Stomach smooth muscle (tissue), 2 donors: ENCODE results near the gene AKAP9.
"Not testable (repeated sequence)": the region's sequence is repeated elsewhere in the genome, so short reads cannot be mapped to it uniquely, and the experiment has no call there.

ENCODE experiments used
- H3K27ac ChIP-seq: one replicate; pipeline ENCODE4 v1.7.0; 2013; ENCODE audit warnings: mild to moderate bottlenecking, low read length, inconsistent platforms
- H3K27me3 ChIP-seq, 2 donors: one replicate each; pipeline ENCODE4 v1.7.0; 2013; ENCODE audit warnings: low read length in 2 of 2; ENCODE audit not compliant: insufficient read depth in 2 of 2, control insufficient read depth in 1 of 2
- H3K36me3 ChIP-seq, 2 donors: one replicate each; pipeline ENCODE4 v1.7.0; 2013; ENCODE audit warnings: low read length in 2 of 2; ENCODE audit not compliant: control insufficient read depth in 2 of 2, insufficient read depth in 2 of 2
- H3K4me1 ChIP-seq: one replicate; pipeline ENCODE4 v1.7.0; 2013; ENCODE audit warnings: low read length; ENCODE audit not compliant: control insufficient read depth, insufficient read depth
- H3K4me3 ChIP-seq, 2 donors: one replicate each; pipeline ENCODE4 v1.7.0; 2013; ENCODE audit warnings: low read length in 2 of 2
- H3K9ac ChIP-seq, 2 donors: one replicate each; pipeline ENCODE4 v1.7.0; 2013; ENCODE audit warnings: low read length in 2 of 2, mild to moderate bottlenecking in 1 of 2
- H3K9me3 ChIP-seq, 2 donors: one replicate each; pipeline ENCODE4 v1.7.0; 2013; ENCODE audit warnings: low read length in 2 of 2; ENCODE audit not compliant: control insufficient read depth in 2 of 2
- donor health status: healthy.
- donor health status: Pancreatic carcinoma.

AKAP9 gene

GRCh38 chr7:91967513-91967912 is 26.9 kb downstream of the AKAP9 start:
- not testable (repeated sequence) for H3K9me3 ChIP-seq, H3K4me1 ChIP-seq, H3K27me3 ChIP-seq, H3K9ac ChIP-seq, H3K36me3 ChIP-seq, H3K27ac ChIP-seq, H3K4me3 ChIP-seq

GRCh38 chr7:91973639-91974038 is 33.0 kb downstream of the AKAP9 start:
- no peaks in the 10 kb centered on the region for H3K27me3 ChIP-seq

GRCh38 chr7:91974066-91974465 is 33.4 kb downstream of the AKAP9 start:
- Histone ChIP-seq H3K27ac (no peak overlapping the region), H3K9ac (no peak overlapping the region), H3K36me3 (no peaks in the 10 kb centered on the region), H3K9me3 (no peaks in the 10 kb centered on the region), H3K4me3 (no peak overlapping the region), H3K4me1 (no peaks in the 10 kb centered on the region), H3K27me3 (no peaks in the 10 kb centered on the region)

More at GRCh38 chr7:91973639-91974038, 33.0 kb downstream of the AKAP9 start:
- Histone ChIP-seq H3K36me3 (no peaks in the 10 kb centered on the region), H3K4me1 (no peaks in the 10 kb centered on the region), H3K9ac (no peak overlapping the region), H3K9me3 (no peaks in the 10 kb centered on the region), H3K27ac (no peak overlapping the region), H3K4me3 (no peak overlapping the region)

GRCh38 chr7:91976743-91977142 is 36.1 kb downstream of the AKAP9 start:
- Histone ChIP-seq H3K9me3 (no peaks in the 10 kb centered on the region), H3K36me3 (peaks cover 0 to 4% of the 10 kb centered on the region in 2 donors), H3K27me3 (no peaks in the 10 kb centered on the region), H3K9ac (no peak overlapping the region), H3K27ac (no peak overlapping the region), H3K4me1 (no peaks in the 10 kb centered on the region), H3K4me3 (no peak overlapping the region)

- Histone ChIP-seq H3K9ac (no peak overlapping the region), H3K27me3 (no peaks in the 10 kb centered on the region), H3K4me1 (no peaks in the 10 kb centered on the region), H3K27ac (no peak overlapping the region), H3K9me3 (no peaks in the 10 kb centered on the region), H3K36me3 (peaks cover 0 to 4% of the 10 kb centered on the region in 2 donors), H3K4me3 (no peak overlapping the region)
Observed at GRCh38 chr7:91979590-91979989, 38.9 kb downstream of the AKAP9 start.

GRCh38 chr7:91982352-91982751 is 41.7 kb downstream of the AKAP9 start:
- H3K36me3 ChIP-seq, H3K9ac ChIP-seq: not testable (repeated sequence)

GRCh38 chr7:91988213-91988612 is 47.6 kb downstream of the AKAP9 start:
- peaks cover 0 to 1% of the 10 kb centered on the region in 2 donors for H3K36me3 ChIP-seq
- H3K4me3 ChIP-seq = no peak overlapping the region
- H3K27me3 ChIP-seq = no peaks in the 10 kb centered on the region

More at GRCh38 chr7:91982352-91982751, 41.7 kb downstream of the AKAP9 start:
- H3K4me3 ChIP-seq, H3K4me1 ChIP-seq, H3K9me3 ChIP-seq, H3K27me3 ChIP-seq, H3K27ac ChIP-seq: not testable (repeated sequence)

GRCh38 chr7:91993976-91994375 is 53.3 kb downstream of the AKAP9 start:
- H3K4me3 ChIP-seq = no peak overlapping the region
- no peak overlapping the region for H3K9ac ChIP-seq
- peaks cover 22 to 30% of the 10 kb centered on the region in 2 donors for H3K36me3 ChIP-seq
- H3K4me1 ChIP-seq = no peaks in the 10 kb centered on the region
- no peak overlapping the region for H3K27ac ChIP-seq
- no peaks in the 10 kb centered on the region for H3K27me3 ChIP-seq
- no peaks in the 10 kb centered on the region for H3K9me3 ChIP-seq

More at GRCh38 chr7:91988213-91988612, 47.6 kb downstream of the AKAP9 start:
- Histone ChIP-seq H3K9me3 (no peaks in the 10 kb centered on the region), H3K9ac (no peak overlapping the region), H3K4me1 (no peaks in the 10 kb centered on the region), H3K27ac (no peak overlapping the region)

- H3K9ac ChIP-seq = no peak overlapping the region
- no peak overlapping the region for H3K4me3 ChIP-seq
- H3K4me1 ChIP-seq = no peaks in the 10 kb centered on the region
- H3K9me3 ChIP-seq = no peaks in the 10 kb centered on the region
- H3K27me3 ChIP-seq = no peaks in the 10 kb centered on the region
- peaks cover 22 to 30% of the 10 kb centered on the region in 2 donors for H3K36me3 ChIP-seq
- H3K27ac ChIP-seq = no peak overlapping the region
Observed at GRCh38 chr7:91995391-91996105, 54.9 kb downstream of the AKAP9 start.

GRCh38 chr7:91999631-92000565 is 59.2 kb downstream of the AKAP9 start:
- Histone ChIP-seq H3K9me3 (no peaks in the 10 kb centered on the region), H3K9ac (no peak overlapping the region), H3K27me3 (no peaks in the 10 kb centered on the region), H3K27ac (no peak overlapping the region), H3K4me1 (no peaks in the 10 kb centered on the region), H3K4me3 (no peak overlapping the region), H3K36me3 (peaks cover 14 to 27% of the 10 kb centered on the region in 2 donors)
